ENCODE measurements around the gene CFAP57. TPM values are rescaled to one million over a fixed set of nuclear protein-coding genes. Genes with fewer than 3 reads are reported as not detected.

CFAP57 gene
- total and polyA plus RNA-seq, 2 of the 8 experiments (the other 6 are each of a cell fraction or from before 2014, with no cell fraction given), result 0.20 to 0.80 TPM

DNA sequence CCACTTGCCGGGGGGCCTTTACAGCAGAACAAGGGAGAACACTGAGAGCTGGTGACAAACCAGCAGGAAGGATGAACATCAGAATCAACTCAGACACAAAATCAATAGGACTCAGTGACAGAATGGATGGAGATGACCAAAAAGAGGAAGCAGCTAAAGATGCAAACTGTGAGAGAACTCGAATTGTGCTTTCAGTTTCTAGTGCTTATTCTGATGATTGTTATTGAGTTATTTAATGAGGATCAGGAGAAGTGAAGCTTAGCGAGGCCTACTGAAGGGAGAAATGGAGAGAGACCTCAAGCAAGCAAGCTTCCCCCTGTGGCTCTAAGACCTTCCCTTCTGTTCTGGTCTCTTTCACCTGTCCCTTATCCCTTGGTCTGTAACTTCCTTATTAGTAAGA, 67.4 kb downstream of the CFAP57 start:
- Histone ChIP-seq H2AK5ac (ENCODE audit: low read depth, low read length) (no peak overlapping the region), H3K4me3 (ENCODE audit: extremely low read depth in 1 of 4, insufficient read depth in 2 of 4, low read depth in 3 of 4, low read length in 4 of 4) (no peak overlapping the region), H3K9ac (replicated peaks in 1 of 4; ENCODE audit: extremely low read depth in 1 of 4, low read depth in 3 of 4, low read length in 3 of 4) (no peak overlapping the region), H3K79me2 (ENCODE audit: control insufficient read depth in 1 of 2, insufficient read depth in 2 of 2, low read length in 2 of 2) (no peaks in the 10 kb centered on the region), H3K9me3 (ENCODE audit: insufficient read depth in 2 of 2, low read depth in 1 of 2, low read length in 1 of 2) (peaks cover 0 to 4% of the 10 kb centered on the region in 2 experiments; a peak in 1 of 4 replicates), H3K4ac (replicated peaks; ENCODE audit: insufficient read length, low read depth, low read length) (no peak overlapping the region), H2AFZ (ENCODE audit: low read length) (no peak overlapping the region), H3K36me3 (ENCODE audit: control insufficient read depth in 2 of 4, insufficient read depth in 4 of 4, low read length in 3 of 4) (no peaks in the 10 kb centered on the region), H3K4me2 (ENCODE audit: insufficient read depth in 1 of 2, low read depth in 2 of 2, low read length in 2 of 2) (no peak overlapping the region), H3K18ac (ENCODE audit: extremely low read depth, low read length) (no peak overlapping the region), H3K4me1 (replicated peaks in 1 of 4; ENCODE audit: control insufficient read depth in 3 of 4, insufficient read depth in 4 of 4, low read length in 3 of 4) (no peaks in the 10 kb centered on the region), H3K79me1 (ENCODE audit: low read depth, low read length) (no peaks in the 10 kb centered on the region), H2BK15ac (ENCODE audit: low read length) (no peak overlapping the region), H2BK120ac (replicated peaks; ENCODE audit: low read depth, low read length) (no peak overlapping the region), H4K8ac (ENCODE audit: extremely low read depth, insufficient read depth, low read length) (no peak overlapping the region), H4K20me1 (replicated peaks in 1 of 2; ENCODE audit: control insufficient read depth in 1 of 2, insufficient read depth in 2 of 2, low read length in 2 of 2) (no peaks in the 10 kb centered on the region), H3K56ac (replicated peaks; ENCODE audit: insufficient read length, low read depth, low read length) (no peak overlapping the region), H4K5ac (ENCODE audit: insufficient read length, low read depth, low read length) (no peak overlapping the region), H4K91ac (replicated peaks; ENCODE audit: insufficient read length, low read length) (no peak overlapping the region), H2BK12ac (ENCODE audit: low read depth, low read length) (no peak overlapping the region), H3K23ac (ENCODE audit: insufficient read length) (no peak overlapping the region), H3K27me3 (replicated peaks in 1 of 4; ENCODE audit: control insufficient read depth in 3 of 4, extremely low read depth in 1 of 4, insufficient read depth in 3 of 4, low read length in 3 of 4) (no peaks in the 10 kb centered on the region), H2BK20ac (ENCODE audit: low read length) (no peak overlapping the region), H2BK5ac (ENCODE audit: low read depth, low read length) (no peak overlapping the region), H3K23me2 (ENCODE audit: low read depth, low read length) (no peaks in the 10 kb centered on the region), H3K14ac (ENCODE audit: insufficient read length) (no peak overlapping the region), H3K27ac (ENCODE audit: low read depth, low read length) (no peak overlapping the region)
- DNase-seq (ENCODE audit: low read depth in 1 of 2, low spot score in 2 of 2) (no peak), FAIRE-seq (no peak)
- CTCF ChIA-PET (ENCODE audit: partially characterized antibody), result interaction anchor here (0.8 to 4.1 kb wide), 14 partner anchors 11 to 216 kb away, joined by 3 to 59 read pairs (median 6); partner anchors contain the start of genes C1orf210 and CDC20
- 92% methylated on average over 3 of the region's 3 CpGs; no CpG with 5 or more reads in 1 of the 2 experiments for WGBS, 2 experiments (ENCODE audit: extremely low coverage in 1 of 2, insufficient coverage in 1 of 2, insufficient read length in 1 of 2, insufficient replicate concordance in 2 of 2, low coverage in 1 of 2, low lambda C conversion rate in 2 of 2, missing lambda C conversion rate in 1 of 2)
- no peak for TF ChIP-seq POU5F1 (IDR thresholded peaks at IDR 0.05; ENCODE audit: low read depth, low read length)
- no peak for TF ChIP-seq SRF (IDR thresholded peaks at IDR 0.05; ENCODE audit: low read depth, low read length)
- TF ChIP-seq TAF1 (IDR thresholded peaks at IDR 0.05; ENCODE audit: low read depth, low read length), result no peak
- TF ChIP-seq BACH1 (IDR thresholded peaks at IDR 0.05; ENCODE audit: low read length), result no peak
- no peak for TF ChIP-seq SIX5 (IDR thresholded peaks at IDR 0.05; ENCODE audit: low read depth, low read length)
- TF ChIP-seq SP4 (IDR thresholded peaks at IDR 0.05; ENCODE audit: low read length), result no peak
- TF ChIP-seq RBBP5 (IDR thresholded peaks at IDR 0.05; ENCODE audit: borderline replicate concordance, low read depth, low read length), result no peak
- no peak for TF ChIP-seq KDM4A (IDR thresholded peaks at IDR 0.05; ENCODE audit: low read depth, low read length, severe bottlenecking)
- TF ChIP-seq JUN (IDR thresholded peaks at IDR 0.05; ENCODE audit: low read depth, low read length), result no peak
- TF ChIP-seq CTBP2 (IDR thresholded peaks at IDR 0.05; ENCODE audit: borderline replicate concordance, insufficient read depth, insufficient read length, low read length), result no peak
- no peak for TF ChIP-seq KDM1A (IDR thresholded peaks at IDR 0.05; ENCODE audit: borderline replicate concordance, low read length)
- no peak for TF ChIP-seq RXRA (IDR thresholded peaks at IDR 0.05; ENCODE audit: insufficient read depth, low read depth, low read length)
- no peak for TF ChIP-seq CEBPB (IDR thresholded peaks at IDR 0.05; ENCODE audit: low read depth, low read length)
- TF ChIP-seq, protein P1, sequence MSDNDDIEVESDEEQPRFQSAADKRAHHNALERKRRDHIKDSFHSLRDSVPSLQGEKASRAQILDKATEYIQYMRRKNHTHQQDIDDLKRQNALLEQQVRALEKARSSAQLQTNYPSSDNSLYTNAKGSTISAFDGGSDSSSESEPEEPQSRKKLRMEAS (IDR thresholded peaks at IDR 0.05), result no peak
- POLR2A ChIA-PET (ENCODE audit: partially characterized antibody), result interaction anchor here (1.1 to 4.4 kb wide), 4 partner anchors 38 to 150 kb away, joined by 3 to 15 read pairs (median 6); partner anchors contain the start of genes CDC20, MED8 and SZT2

All from H1 (cell line).